Measurements from ENCODE around the gene COPRS. TPM values are rescaled to one million over a fixed set of nuclear protein-coding genes. Genes with fewer than 3 reads are reported as not detected.
A peak's percentile ranks its signal among the peaks of the same experiment; 100 is the strongest.

Gene COPRS
- total and polyA plus RNA-seq, 2 donors (not counting 1 experiment from before 2014, with no cell fraction given), result 12.6 to 17.1 TPM

- Histone ChIP-seq H3K4me1 (ENCODE audit: control insufficient read depth in 2 of 2, insufficient read depth in 2 of 2, low read length in 2 of 2) (peaks cover 11 to 16% of the 10 kb centered on the region in 2 donors), H3K9ac (ENCODE audit: low read length) (peak overlapping the region; percentile 60), H3K4me2 (replicated peaks; ENCODE audit: low read depth, low read length, poor library complexity, severe bottlenecking) (peak overlapping the region; percentile 87), H3K9me3 (ENCODE audit: control extremely low read depth in 1 of 3, control insufficient read depth in 2 of 3, insufficient read depth in 1 of 3, low read length in 2 of 3) (no peaks in the 10 kb centered on the region), H3K79me2 (ENCODE audit: control insufficient read depth, insufficient read depth, low read length) (peaks cover 20% of the 10 kb centered on the region), H3K27ac (ENCODE audit: low read length in 2 of 2) (no peak overlapping the region), H3K36me3 (replicated peaks in 1 of 2; ENCODE audit: control extremely low read depth in 1 of 2, control insufficient read depth in 1 of 2, extremely low read depth in 1 of 2, insufficient read depth in 2 of 2, low read length in 1 of 2) (peaks cover 0 to 18% of the 10 kb centered on the region in 2 experiments), H3K4me3 (ENCODE audit: control extremely low read depth in 1 of 5, extremely low read depth in 1 of 5, insufficient read depth in 1 of 5, low read depth in 2 of 5, low read length in 4 of 5) (peak overlapping the region; percentile 28 to 71 (median 53)), H3K27me3 (replicated peaks in 1 of 4; ENCODE audit: control extremely low read depth in 1 of 4, control insufficient read depth in 3 of 4, insufficient read depth in 4 of 4, low read length in 3 of 4) (no peaks in the 10 kb centered on the region), H2AFZ (ENCODE audit: insufficient read depth, low read depth, low read length, poor library complexity, severe bottlenecking) (peak overlapping the region; percentile 56), H4K20me1 (ENCODE audit: control insufficient read depth, insufficient read depth, low read length, poor library complexity, severe bottlenecking) (no peaks in the 10 kb centered on the region)
- no peaks in the 10 kb centered on the region for H3K9me3 Mint-ChIP-seq (ENCODE audit: insufficient read depth)
- peak overlapping the region; percentile 88 for H3K4me3 Mint-ChIP-seq
- H3K4me1 Mint-ChIP-seq, result peaks cover 24% of the 10 kb centered on the region
- WGBS (ENCODE audit: insufficient coverage), result 24% methylated on average over 15 of the region's 16 CpGs
- no peak for TF ChIP-seq CTCF (IDR thresholded peaks at IDR 0.05)
- ChIA-PET POLR2A (interaction anchor here (1.0 kb wide), 3 partner anchors 22 to 372 kb away, joined by 3 read pairs; partner anchors contain the start of gene UTP6), CTCF (interaction anchor here (0.6 to 1.2 kb wide), 5 partner anchors 10 to 92 kb away, joined by 3 to 5 read pairs (median 3); no protein-coding TSS in a partner anchor)
- intact Hi-C loops (cut with micrococcal nuclease), result loop anchor here (1.0 to 5.0 kb wide), 3 partner anchors 42 to 322 kb away; partner anchors contain the start of gene UTP6
- peak overlapping the region; percentile 80 for H3K27ac Mint-ChIP-seq
- ATAC-seq (ENCODE audit: low read depth) (no peak), DNase-seq (no peak)
- H3K27me3 Mint-ChIP-seq, result no peaks in the 10 kb centered on the region
Observed at GRCh38 chr17:31859487-31860008, 504 bp upstream of the COPRS start.

- Mint-ChIP-seq H3K27me3 (no peaks in the 10 kb centered on the region), H3K4me3 (peak overlapping the region; percentile 93), H3K9me3 (ENCODE audit: insufficient read depth) (no peaks in the 10 kb centered on the region), H3K4me1 (peaks cover 24% of the 10 kb centered on the region), H3K27ac (peak overlapping the region; percentile 89)
- ATAC-seq (ENCODE audit: low read depth) (no peak), DNase-seq (no peak)
- Histone ChIP-seq H3K27ac (ENCODE audit: low read length in 2 of 2) (peak overlapping the region in 1 of 2 donors; percentile 48), H4K20me1 (ENCODE audit: control insufficient read depth, insufficient read depth, low read length, poor library complexity, severe bottlenecking) (no peaks in the 10 kb centered on the region), H3K4me2 (replicated peaks; ENCODE audit: low read depth, low read length, poor library complexity, severe bottlenecking) (peak overlapping the region; percentile 87), H3K36me3 (replicated peaks in 1 of 2; ENCODE audit: control extremely low read depth in 1 of 2, control insufficient read depth in 1 of 2, extremely low read depth in 1 of 2, insufficient read depth in 2 of 2, low read length in 1 of 2) (peaks cover 0 to 7% of the 10 kb centered on the region in 2 experiments), H3K9ac (ENCODE audit: low read length) (peak overlapping the region; percentile 72), H3K27me3 (replicated peaks in 1 of 4; ENCODE audit: control extremely low read depth in 1 of 4, control insufficient read depth in 3 of 4, insufficient read depth in 4 of 4, low read length in 3 of 4) (no peaks in the 10 kb centered on the region), H3K4me1 (ENCODE audit: control insufficient read depth in 2 of 2, insufficient read depth in 2 of 2, low read length in 2 of 2) (peaks cover 11 to 16% of the 10 kb centered on the region in 2 donors), H2AFZ (ENCODE audit: insufficient read depth, low read depth, low read length, poor library complexity, severe bottlenecking) (peak overlapping the region; percentile 91), H3K4me3 (ENCODE audit: control extremely low read depth in 1 of 5, extremely low read depth in 1 of 5, insufficient read depth in 1 of 5, low read depth in 2 of 5, low read length in 4 of 5) (peak overlapping the region; percentile 27 to 71 (median 54)), H3K79me2 (ENCODE audit: control insufficient read depth, insufficient read depth, low read length) (peaks cover 27% of the 10 kb centered on the region), H3K9me3 (ENCODE audit: control extremely low read depth in 1 of 3, control insufficient read depth in 2 of 3, insufficient read depth in 1 of 3, low read length in 2 of 3) (no peaks in the 10 kb centered on the region)
- 43% methylated on average over 13 of the region's 13 CpGs for WGBS (ENCODE audit: insufficient coverage)
- no peak for TF ChIP-seq EZH2 (IDR thresholded peaks at IDR 0.05; ENCODE audit: borderline replicate concordance, insufficient read depth, low read depth, low read length, poor library complexity, severe bottlenecking)
- no peak for TF ChIP-seq CTCF (IDR thresholded peaks at IDR 0.05)
- intact Hi-C loops (cut with micrococcal nuclease), result loop anchor here (1.0 to 5.0 kb wide), 2 partner anchors 299 to 321 kb away; no protein-coding TSS in a partner anchor
- ChIA-PET CTCF (interaction anchor here (0.6 to 3.5 kb wide), 5 partner anchors 16 to 332 kb away, joined by 3 to 20 read pairs (median 3); no protein-coding TSS in a partner anchor), POLR2A (interaction anchor here (1.0 to 1.1 kb wide), 2 partner anchors 24 to 364 kb away, joined by 3 read pairs; no protein-coding TSS in a partner anchor)
Observed at GRCh38 chr17:31857920-31858641, 963 bp downstream of the COPRS start.
